Gastroesophageal sphincter (tissue), 4 donors: ENCODE results near the gene PRDM16. TPM values are rescaled to one million over a fixed set of nuclear protein-coding genes. Genes with fewer than 3 reads are reported as not detected.

ENCODE experiments used
- ATAC-seq: fragments of 150-250 bp; one replicate; pipeline ENCODE4 v1.9.1; 2016; ENCODE audit warnings: mild to moderate bottlenecking, moderate library complexity
- H3K27ac ChIP-seq, 4 donors: fragments of 200-600 bp; sonication (generic) in 3 of 4; 1 replicate in 3 of 4; 2 replicates in 1 of 4; pipeline ENCODE4 v1.5.1; 2016 to 2019
- H3K27me3 ChIP-seq: fragments of 200-600 bp; sonication (generic); one replicate; pipeline ENCODE4 v1.5.1; 2019
- H3K36me3 ChIP-seq, 2 donors: fragments of 200-600 bp; sonication (generic); one replicate each; pipeline ENCODE4 v1.5.1; 2019; ENCODE audit warnings: control low read depth in 1 of 2
- H3K4me1 ChIP-seq, 3 donors: fragments of 200-600 bp; sonication (generic); 1 replicate in 2 of 3; 2 replicates in 1 of 3; pipeline ENCODE4 v1.5.1; 2016 to 2019; ENCODE audit warnings: control low read depth in 2 of 3
- H3K4me3 ChIP-seq, 2 donors: fragments of 200-600 bp; sonication (generic); one replicate each; pipeline ENCODE4 v1.5.1; 2019; ENCODE audit warnings: mild to moderate bottlenecking in 1 of 2, moderate library complexity in 1 of 2
- H3K9me3 ChIP-seq, 3 donors: fragments of 200-600 bp; sonication (generic); one replicate each; pipeline ENCODE4 v1.5.1; 2017 to 2019; ENCODE audit warnings: control low read depth in 2 of 3
- CTCF ChIP-seq, 4 experiments: fragments of 200-600 bp in 2 of 4; fragments of 450-650 bp in 2 of 4; sonication (generic) in 1 of 4; IDR thresholded peaks; one replicate each; pipeline ENCODE4 v1.5.1; 2017 to 2019; ENCODE audit warnings: antibody characterized with exemption in 4 of 4, mild to moderate bottlenecking in 2 of 4, moderate library complexity in 2 of 4
- EP300 ChIP-seq: sonication (generic); formaldehyde crosslinking; IDR thresholded peaks from one replicate; pipeline ENCODE4 v1.6.1; 2017; ENCODE audit warnings: antibody characterized with exemption, mild to moderate bottlenecking
- POLR2A ChIP-seq, 2 donors: fragments of 450-650 bp; IDR thresholded peaks; one replicate each; pipeline ENCODE4 v1.6.1; 2017; ENCODE audit warnings: antibody characterized with exemption in 2 of 2, mild to moderate bottlenecking in 2 of 2, moderate library complexity in 1 of 2
- POLR2AphosphoS5 ChIP-seq: sonication (generic); formaldehyde crosslinking; IDR thresholded peaks from one replicate; pipeline ENCODE4 v1.6.1; 2017; ENCODE audit warnings: antibody characterized with exemption
- WGBS, 2 donors: methylation state at CpG; one replicate each; pipeline ENCODE4 v1.1.5; 2018; ENCODE audit warnings: low coverage in 1 of 2; 5-methylcytosine and 5-hydroxymethylcytosine counted together
- total RNA-seq, 4 donors: library from RNA; depleted of rRNA; stranded (reverse); fragments of >200 nt; gene quantifications; one replicate each; pipeline ENCODE4 v1.1.0, GENCODE V29; 2016

PRDM16 gene
- total RNA-seq, 4 donors from 2014 or later, result 1.1 to 3.4 (median 1.6) TPM

DNA sequence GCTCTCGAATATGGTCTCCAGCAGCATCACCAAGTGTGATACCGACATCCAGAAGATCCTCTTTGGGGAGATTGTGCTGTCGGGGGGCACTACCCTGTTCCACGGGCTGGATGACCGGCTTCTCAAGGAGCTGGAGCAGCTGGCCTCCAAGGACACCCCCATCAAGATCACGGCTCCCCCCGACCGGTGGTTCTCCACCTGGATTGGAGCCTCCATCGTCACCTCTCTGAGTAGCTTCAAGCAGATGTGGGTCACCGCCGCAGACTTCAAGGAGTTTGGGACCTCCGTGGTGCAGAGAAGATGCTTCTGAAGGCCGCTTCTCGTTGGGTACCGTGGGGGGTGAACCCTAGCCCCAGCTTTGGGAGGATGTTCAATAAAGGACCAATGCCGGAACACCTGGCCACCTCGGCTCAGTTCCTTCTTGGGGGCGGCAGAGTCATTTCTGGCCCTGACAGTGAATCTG lies 46.5 kb upstream of the PRDM16 start:
- no peak for ATAC-seq

DNA sequence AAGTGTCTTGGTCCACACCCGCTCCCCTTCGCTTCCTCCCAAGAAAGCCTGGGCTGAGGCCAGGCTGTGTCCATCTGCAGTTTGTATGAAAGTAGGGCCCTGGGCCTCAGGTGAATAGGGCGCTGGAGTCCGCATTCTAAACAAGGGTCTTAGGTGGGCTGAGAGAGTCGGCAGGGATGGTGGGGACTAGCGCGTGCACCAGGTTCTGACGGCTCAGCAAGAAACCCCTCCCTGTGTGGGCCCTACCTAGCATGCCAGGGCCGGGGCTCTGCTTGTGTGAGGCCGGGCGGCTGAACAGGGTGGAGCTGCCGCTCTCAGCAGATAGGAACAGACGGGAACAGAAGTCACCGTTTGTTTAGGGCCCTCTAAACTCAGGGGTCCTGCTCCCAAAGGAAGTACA lies 46.0 kb upstream of the PRDM16 start:
- H3K36me3 ChIP-seq, result no peaks in the 10 kb centered on the region
- H3K27ac ChIP-seq, result no peak overlapping the region
- peaks cover 56% of the 10 kb centered on the region for H3K27me3 ChIP-seq
- no peak overlapping the region for H3K4me3 ChIP-seq
- TF ChIP-seq CTCF (IDR thresholded peaks at IDR 0.05), result no peak
- TF ChIP-seq POLR2A (IDR thresholded peaks at IDR 0.05), result no peak
- no peaks in the 10 kb centered on the region for H3K4me1 ChIP-seq
- WGBS, 2 donors, result 90% methylated on average over 11 of the region's 14 CpGs; no CpG with 5 or more reads in 1 of the 2 donors
- no peaks in the 10 kb centered on the region for H3K9me3 ChIP-seq
- ATAC-seq, result no peak

More for the DNA sequence above, 46.5 kb upstream of the PRDM16 start:
- Histone ChIP-seq H3K4me1 (no peaks in the 10 kb centered on the region), H3K27me3 (peaks cover 56% of the 10 kb centered on the region), H3K9me3 (no peaks in the 10 kb centered on the region), H3K27ac (no peak overlapping the region), H3K36me3 (no peaks in the 10 kb centered on the region), H3K4me3 (no peak overlapping the region)
- 90% methylated on average over 9 of the region's 18 CpGs; no CpG with 5 or more reads in 1 of the 2 donors for WGBS, 2 donors
- TF ChIP-seq POLR2A (IDR thresholded peaks at IDR 0.05), result no peak
- no peak for TF ChIP-seq EP300
- TF ChIP-seq CTCF (IDR thresholded peaks at IDR 0.05), result no peak
- TF ChIP-seq POLR2AphosphoS5, result no peak

DNA sequence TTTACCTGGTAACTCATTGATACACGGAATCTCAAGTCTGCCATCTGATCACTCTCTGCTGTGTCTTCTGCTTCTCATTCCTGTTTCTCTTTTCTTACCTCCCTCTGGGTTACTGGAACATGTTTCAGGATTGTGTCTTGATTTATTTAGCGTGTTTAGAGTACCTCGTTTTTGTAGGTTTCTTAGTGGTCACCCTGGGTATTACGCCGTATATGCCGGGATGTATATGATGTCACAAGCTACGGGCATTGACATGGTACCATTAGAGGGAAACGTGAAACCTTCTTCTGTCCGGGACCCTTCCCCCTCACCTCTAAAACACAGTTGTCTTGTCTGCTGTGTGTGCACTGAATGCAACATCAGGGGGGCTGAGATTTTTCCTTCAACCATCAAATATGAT lies 45.0 kb upstream of the PRDM16 start:
- Histone ChIP-seq H3K27ac (no peak overlapping the region), H3K9me3 (no peaks in the 10 kb centered on the region), H3K4me1 (no peaks in the 10 kb centered on the region), H3K27me3 (peaks cover 56% of the 10 kb centered on the region), H3K36me3 (no peaks in the 10 kb centered on the region), H3K4me3 (no peak overlapping the region)
- TF ChIP-seq POLR2AphosphoS5 (no peak), EP300 (no peak), CTCF (IDR thresholded peaks at IDR 0.05) (no peak), POLR2A (IDR thresholded peaks at IDR 0.05) (no peak)
- ATAC-seq, result no peak
- WGBS, 2 donors, result 75 to 79% methylated on average over 7 to 9 of the region's 9 CpGs

GRCh38 chr1:3024588-3024987 lies 44.4 kb upstream of the PRDM16 start:
- ATAC-seq, result no peak
- no peak overlapping the region for H3K27ac ChIP-seq
- TF ChIP-seq POLR2AphosphoS5 (no peak), EP300 (no peak)

GRCh38 chr1:3026124-3026523 lies 42.9 kb upstream of the PRDM16 start:
- no peak for ATAC-seq
- no peaks in the 10 kb centered on the region for H3K9me3 ChIP-seq
- H3K36me3 ChIP-seq, result no peaks in the 10 kb centered on the region
- H3K27ac ChIP-seq, result no peak overlapping the region
- peaks cover 59% of the 10 kb centered on the region for H3K27me3 ChIP-seq
- no peak for TF ChIP-seq POLR2A (IDR thresholded peaks at IDR 0.05)
- 63 to 100% methylated on average over 1 of the region's 1 CpG for WGBS, 2 donors
- no peak overlapping the region for H3K4me3 ChIP-seq
- no peaks in the 10 kb centered on the region for H3K4me1 ChIP-seq

More at GRCh38 chr1:3024588-3024987, 44.4 kb upstream of the PRDM16 start:
- no peaks in the 10 kb centered on the region for H3K36me3 ChIP-seq
- H3K4me1 ChIP-seq, result no peaks in the 10 kb centered on the region
- no peak overlapping the region for H3K4me3 ChIP-seq
- WGBS, 2 donors, result 80 to 82% methylated on average over 2 to 7 of the region's 11 CpGs
- peaks cover 56% of the 10 kb centered on the region for H3K27me3 ChIP-seq
- H3K9me3 ChIP-seq, result no peaks in the 10 kb centered on the region

DNA sequence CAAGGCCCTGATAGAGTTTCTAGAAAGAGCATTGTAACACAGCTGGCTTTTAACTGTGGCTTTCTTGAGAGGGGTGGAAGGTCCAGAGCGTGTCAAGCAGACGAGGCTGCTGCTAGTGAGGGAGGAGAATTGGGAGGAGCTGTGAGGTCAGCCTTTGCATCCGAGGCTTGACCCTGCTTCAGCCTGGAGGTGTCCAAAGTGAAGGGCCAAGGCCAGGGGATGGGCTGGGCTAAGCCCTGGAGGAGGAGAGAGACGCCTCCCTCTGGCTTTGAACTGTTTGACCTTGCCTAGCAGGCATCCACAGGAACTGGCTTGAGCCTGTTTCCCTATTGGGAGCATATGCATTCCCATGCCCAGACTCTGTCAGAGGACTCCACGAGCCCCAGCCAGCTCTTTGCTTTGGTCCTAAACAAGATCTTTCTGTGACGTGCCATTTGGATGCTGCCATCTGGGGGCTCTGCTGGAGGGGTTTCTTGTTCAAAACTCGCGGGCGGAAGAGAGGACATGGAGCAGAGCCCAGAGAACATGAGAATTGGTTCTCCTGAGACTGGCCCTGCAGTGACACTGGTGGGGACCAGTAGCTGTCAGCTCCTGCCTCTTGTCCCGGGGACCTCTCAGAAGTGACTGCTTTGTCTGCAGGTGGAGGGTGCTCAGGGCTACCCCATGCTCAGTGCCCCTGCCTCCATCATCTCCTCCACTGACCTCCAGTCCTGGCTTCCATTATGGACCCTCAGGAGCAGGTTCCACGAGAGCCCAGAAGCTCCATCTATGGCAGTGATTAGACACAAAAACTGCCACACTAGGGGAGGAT lies 42.2 kb upstream of the PRDM16 start:
- H3K4me1 ChIP-seq, result no peaks in the 10 kb centered on the region
- H3K36me3 ChIP-seq, result no peaks in the 10 kb centered on the region
- no peaks in the 10 kb centered on the region for H3K9me3 ChIP-seq
- 71 to 85% methylated on average over 2 to 4 of the region's 11 CpGs for WGBS, 2 donors
- ATAC-seq, result no peak
- H3K4me3 ChIP-seq, result no peak overlapping the region
- H3K27me3 ChIP-seq, result peaks cover 65% of the 10 kb centered on the region
- TF ChIP-seq CTCF (IDR thresholded peaks at IDR 0.05) (no peak), POLR2A (IDR thresholded peaks at IDR 0.05) (no peak), EP300 (no peak), POLR2AphosphoS5 (no peak)
- no peak overlapping the region for H3K27ac ChIP-seq
